Measurements from ENCODE around the gene ACSS1. TPM values are rescaled to one million over a fixed set of nuclear protein-coding genes. Genes with fewer than 3 reads are reported as not detected.
A peak's percentile ranks its signal among the peaks of the same experiment; 100 is the strongest.

ACSS1 gene
- total RNA-seq, 1 donor from 2014 or later, result 9.4 TPM

- DNase-seq (ENCODE audit: low read depth in 2 of 2), result no peak
Observed at GRCh38 chr20:24995741-24996448, 62.0 kb downstream of the ACSS1 start.

DNA sequence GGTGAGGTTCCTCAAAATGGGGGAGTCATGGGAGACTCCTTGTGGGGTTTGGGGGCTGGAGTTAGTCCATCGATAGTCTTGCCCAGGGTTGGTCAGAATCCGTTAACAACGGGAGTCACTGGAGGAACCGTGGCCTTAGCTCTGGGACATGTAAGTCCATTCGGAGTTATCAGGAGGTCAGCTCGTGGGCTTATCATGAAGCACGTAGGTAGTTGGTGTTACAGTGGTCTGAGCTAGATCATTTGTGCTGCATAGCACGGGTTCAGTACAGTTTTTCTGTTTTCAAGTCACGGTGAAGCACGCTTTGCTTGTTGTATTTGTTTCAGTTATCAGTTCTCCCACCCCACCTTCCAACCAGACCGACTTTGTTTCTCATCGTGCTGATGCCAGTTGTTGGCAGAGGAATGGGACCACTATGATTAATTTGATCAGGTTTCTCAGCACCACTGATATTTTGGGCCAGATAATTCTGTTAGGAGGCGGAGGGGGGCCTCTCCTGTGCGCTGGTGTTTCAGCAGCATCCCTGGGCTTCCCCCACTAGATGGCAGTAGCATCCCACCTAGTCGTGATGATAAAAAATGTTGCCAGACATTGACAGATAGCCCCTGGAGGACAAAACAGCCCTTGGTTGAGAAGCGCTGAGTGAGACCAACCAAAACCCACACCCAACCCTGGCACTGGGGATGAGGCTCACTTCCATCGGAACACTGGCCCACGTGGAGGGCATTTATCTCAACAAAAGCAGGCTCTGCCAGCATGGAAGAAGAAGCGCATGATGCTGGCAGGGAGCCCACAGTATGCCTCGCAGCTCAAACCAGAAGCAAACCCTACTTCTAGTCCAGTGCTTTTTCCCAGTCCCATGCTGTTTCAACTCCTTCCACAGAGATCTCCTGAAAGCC, 63.2 kb downstream of the ACSS1 start:
- DNase-seq (ENCODE audit: low read depth in 2 of 2), result peak; percentile 64 to 73

DNA sequence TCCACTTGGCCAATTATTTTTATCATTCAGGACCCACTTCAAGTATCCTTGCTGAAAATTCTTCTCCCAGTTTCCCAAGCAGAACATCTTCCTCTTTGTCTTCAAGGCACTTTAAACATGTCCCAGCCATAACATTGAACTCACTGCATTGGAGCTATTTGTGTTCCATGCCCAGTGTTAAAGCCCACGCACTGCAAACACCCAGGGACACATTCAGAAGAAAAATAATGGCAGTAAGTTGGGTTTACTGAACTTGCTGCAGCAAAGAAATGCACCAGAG, 63.8 kb downstream of the ACSS1 start:
- no peak for DNase-seq (ENCODE audit: low read depth in 2 of 2)

- peak; percentile 43 to 53 for DNase-seq (ENCODE audit: low read depth in 2 of 2)
Observed at GRCh38 chr20:24993337-24994185, 64.4 kb downstream of the ACSS1 start.

DNA sequence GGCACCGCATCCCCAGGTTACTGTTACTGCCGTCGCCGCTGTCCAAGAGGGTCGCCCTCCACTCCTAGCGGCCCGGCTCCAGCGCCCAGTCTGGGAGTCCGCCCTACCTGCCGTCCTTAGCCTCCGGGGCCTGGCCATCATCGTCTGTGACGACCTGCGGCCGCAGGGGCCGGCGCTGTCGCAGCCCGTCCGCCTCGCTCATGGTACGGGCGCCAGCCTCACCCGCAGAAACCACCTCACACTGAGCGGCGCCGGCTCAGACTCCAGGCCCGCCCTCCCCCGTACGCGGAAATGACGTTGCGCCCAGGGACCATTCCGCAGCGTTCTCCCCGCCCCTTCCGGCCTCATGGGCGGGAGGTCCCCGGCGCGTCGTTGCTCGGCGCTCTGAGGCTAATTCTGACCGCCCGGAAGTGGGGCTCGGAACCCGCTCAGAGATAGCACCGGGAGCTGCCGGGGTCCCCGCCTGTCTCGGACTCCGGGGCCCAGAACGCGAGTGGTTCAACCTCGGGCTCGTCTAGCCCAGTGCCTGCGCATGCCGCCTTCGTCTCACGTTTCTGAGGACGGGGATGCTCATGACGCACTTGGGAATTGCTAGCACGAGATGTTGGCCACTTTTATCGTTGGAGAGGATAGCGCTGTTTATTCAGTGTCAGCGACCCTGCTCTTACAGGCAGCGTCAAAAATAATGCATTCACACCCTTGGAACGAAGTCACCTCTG, 65.3 kb downstream of the ACSS1 start, which contains the start of gene APMAP:
TSS of gene APMAP (minus strand) at position 265 of the 719 bp plus-strand sequence. CDS start at position 202, 63 bp downstream.
- peak; percentile 78 to 92 for DNase-seq (ENCODE audit: low read depth in 2 of 2)

GRCh38 chr20:24991897-24992486, 65.9 kb downstream of the ACSS1 start:
- DNase-seq (ENCODE audit: low read depth in 2 of 2), result peak in 1 of 2 donors; percentile 9

DNA sequence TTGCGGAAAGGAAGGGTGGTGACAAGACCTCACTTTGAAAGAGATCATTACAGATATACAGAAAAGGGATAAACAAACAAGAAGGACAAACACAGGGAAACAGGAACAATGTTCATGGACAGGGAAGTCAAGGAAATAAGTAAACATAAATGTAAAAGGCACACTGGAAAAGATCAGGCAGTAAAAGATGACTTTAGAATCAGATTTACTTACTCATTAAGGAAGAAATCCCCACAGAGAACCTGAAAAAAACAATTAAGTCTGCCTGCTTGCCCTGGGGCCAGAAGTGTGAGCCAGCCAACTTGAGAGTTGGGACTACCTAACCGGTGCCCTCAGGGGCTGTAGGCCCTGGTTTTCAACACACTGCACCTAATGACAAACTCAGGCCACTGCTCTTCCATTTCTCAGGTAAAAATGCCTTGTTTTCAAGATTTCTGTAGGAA, 67.1 kb downstream of the ACSS1 start:
- DNase-seq (ENCODE audit: low read depth in 2 of 2), result no peak

- DNase-seq (ENCODE audit: low read depth in 2 of 2), result no peak
Observed at GRCh38 chr20:24989162-24989561, 68.8 kb downstream of the ACSS1 start.

DNA sequence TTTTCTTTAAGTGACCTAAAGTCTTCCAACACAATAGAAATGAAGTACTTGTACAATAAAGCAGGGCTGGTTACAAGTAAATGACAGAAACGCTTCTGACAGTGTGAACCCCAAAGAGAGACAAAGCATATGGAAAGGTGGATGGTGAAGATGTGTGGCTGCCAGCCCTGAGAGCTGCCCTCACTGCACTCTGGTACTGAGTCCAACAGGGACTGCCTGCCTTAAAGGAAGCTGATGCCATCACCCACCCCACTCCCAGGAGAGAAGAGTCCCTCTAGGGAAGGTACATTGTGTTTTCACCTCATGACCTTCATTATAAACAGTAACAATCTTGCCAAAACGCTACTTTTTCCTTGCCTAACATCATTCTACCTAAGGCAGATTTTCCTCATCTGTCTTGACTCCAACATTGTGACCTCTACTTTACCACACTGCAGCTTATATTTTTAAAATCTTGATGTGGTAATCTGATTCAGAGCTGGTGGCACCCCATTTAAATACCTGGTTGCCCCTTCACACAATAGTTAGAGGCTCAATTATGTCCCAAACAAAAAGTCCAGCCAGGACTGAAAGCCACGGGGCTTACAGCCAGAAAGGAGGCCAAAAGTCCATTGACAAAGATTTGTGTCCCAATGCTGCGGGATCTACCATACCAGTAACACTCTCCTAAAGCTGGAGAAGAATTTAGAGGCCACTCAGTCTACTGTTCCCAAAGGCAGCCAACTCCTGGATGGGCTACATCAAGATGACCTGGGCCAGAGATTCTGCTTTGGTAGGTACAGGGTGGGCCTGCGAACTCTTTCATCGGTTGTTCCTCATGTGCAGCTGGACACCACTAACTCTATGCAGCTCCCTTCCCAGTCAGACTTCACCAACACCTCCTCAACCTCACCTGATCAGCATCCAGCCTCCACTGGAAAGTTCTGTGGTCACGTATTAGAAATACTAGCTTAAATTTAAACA, 69.8 kb downstream of the ACSS1 start:
- no peak for DNase-seq (ENCODE audit: low read depth in 2 of 2)

GRCh38 chr20:24987244-24987643, 70.7 kb downstream of the ACSS1 start:
- DNase-seq (ENCODE audit: low read depth in 2 of 2), result no peak

DNA sequence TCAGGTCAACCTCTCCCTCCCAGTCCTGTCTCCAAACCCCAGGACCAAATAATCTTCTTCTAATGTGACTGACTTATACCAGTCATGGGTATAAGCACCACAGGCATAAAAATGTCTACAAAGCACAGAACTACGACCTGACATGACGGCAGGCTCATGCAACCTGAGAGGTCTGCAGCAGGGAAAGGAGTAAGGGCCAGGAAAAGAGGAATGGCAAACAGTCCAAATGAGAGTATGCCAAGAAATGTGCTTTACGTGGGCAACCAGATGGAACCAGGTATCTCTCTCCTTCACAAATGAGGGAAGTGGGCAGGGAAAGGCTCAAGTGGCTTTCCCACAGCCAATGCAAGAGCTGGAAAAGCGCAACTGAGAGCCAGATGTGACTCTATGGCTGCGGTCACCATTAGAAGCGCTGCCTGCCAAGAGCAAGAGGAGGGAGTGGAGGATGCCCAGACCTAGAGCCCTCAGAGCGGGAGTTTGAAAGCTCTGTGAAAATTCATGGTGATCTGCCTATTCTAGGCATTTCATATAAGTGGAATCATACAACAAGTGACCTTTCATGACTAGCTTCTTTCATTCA, 71.4 kb downstream of the ACSS1 start:
- no peak for DNase-seq (ENCODE audit: low read depth in 2 of 2)

- no peak for DNase-seq (ENCODE audit: low read depth in 2 of 2)
Observed at GRCh38 chr20:24985802-24986201, 72.1 kb downstream of the ACSS1 start.

GRCh38 chr20:24984961-24985640, 72.8 kb downstream of the ACSS1 start:
- DNase-seq (ENCODE audit: low read depth in 2 of 2), result no peak

DNA sequence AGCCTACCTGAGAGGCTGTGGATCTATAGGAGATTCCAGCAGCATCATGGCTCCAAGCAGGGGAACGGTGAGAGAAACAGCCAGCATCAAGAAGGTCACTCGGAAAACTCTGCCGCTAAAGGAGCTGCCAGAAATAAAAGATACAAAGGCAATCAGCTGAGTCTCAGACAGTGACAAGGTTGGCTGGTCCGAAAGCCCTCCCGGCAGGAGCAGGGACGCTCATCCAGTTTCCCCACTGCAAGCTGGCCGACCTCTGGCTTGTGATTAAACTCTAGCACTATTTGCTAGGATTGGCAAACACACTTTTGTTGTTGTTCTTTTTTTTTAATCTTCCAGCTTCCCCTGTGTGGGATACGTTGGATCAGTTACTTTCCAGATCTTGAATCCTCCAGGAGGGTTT, 74.0 kb downstream of the ACSS1 start:
- no peak for DNase-seq (ENCODE audit: low read depth in 2 of 2)

DNA sequence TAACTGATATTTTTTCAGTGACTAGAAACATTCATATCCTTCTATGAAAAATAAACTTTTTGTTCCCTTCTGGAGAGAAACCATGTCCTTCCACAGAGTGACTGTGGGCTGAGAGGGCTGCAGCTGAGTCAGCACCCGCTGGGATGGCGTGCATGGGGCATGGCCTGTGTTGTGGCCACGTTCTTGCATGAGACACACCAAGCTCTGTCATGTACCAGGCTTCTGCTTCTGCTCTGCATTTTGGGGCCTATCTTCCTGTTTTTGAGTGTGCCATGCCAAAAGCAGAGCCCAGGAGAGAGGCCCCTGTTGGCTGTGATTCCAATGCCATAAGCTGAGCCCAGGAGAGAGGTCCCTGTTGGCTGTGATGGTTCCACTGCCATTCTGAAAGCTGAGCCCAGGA, 76.1 kb downstream of the ACSS1 start:
- DNase-seq (ENCODE audit: low read depth in 2 of 2), result no peak

DNA sequence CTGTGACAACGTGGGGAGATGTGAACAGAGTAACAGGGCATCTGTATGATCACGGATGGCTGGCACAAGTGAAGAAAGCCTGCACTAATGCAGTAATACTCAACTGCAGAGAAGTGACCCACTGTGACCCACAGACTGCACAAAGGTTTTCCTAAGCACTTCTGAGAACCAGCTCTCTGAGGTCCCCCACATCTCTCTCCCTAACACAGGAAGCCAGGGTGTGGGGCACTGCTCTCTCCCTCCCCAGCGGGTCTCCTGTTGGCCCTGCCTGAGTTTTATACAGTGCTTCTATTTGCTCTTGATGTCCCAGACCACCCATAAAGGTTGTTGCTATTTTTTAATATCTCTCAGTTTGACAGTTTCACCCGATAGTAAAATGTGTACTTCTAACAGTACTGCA, 76.7 kb downstream of the ACSS1 start:
- no peak for DNase-seq (ENCODE audit: low read depth in 2 of 2)

DNA sequence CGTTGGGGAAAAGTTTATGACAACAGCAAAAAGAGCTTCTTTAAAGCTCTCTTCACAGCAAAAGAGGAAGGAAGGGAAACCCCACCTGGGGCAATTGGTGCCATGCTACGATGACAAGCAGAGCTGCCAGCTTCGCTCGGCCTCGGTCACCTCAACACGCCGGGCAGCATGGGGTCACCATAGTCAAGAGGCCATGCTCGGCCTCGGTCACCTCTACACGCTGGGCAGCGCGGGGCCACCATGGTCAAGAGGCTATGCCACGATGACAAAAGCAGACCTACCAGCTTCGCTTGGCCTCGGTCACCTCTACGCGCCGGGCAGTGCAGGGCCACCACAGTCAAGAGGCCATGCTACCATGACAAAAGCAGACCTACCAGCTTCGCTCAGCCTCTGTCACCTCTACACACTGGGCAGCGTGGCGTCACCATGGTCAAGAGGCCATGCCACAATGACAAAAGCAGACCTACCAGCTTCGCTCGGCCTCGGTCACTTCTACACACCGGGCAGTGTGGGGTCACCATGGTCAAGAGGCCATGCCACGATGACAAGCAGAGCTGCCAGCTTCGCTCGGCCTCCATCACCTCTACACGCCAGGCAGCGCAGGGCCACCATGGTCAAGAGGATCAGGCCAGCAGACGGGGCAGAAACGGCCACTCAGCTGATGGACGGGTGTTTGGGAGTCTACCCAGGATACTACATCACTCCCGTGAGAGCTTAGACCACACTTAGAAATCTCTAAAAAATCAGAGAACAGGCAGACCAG, 77.5 kb downstream of the ACSS1 start:
- DNase-seq (ENCODE audit: low read depth in 2 of 2), result no peak
